CD14-positive monocyte (primary cell): Measurements from ENCODE around the gene ITGA7. TPM values are rescaled to one million over a fixed set of nuclear protein-coding genes. Genes with fewer than 3 reads are reported as not detected.
A peak's percentile ranks its signal among the peaks of the same experiment; 100 is the strongest.

Source experiments
- DNase-seq, 3 donors: peaks; one replicate each; pipeline ENCODE4 v3.0.0-alpha.2; 2011 to 2022
- H2AFZ ChIP-seq: 2 replicates; pipeline ENCODE4 v1.6.0; 2012; ENCODE audit warnings: mild to moderate bottlenecking, low read depth, low read length, inconsistent platforms; ENCODE audit not compliant: insufficient read depth, poor library complexity, severe bottlenecking
- H3K27ac ChIP-seq, 2 donors: 1 replicate in 1 of 2; 2 replicates in 1 of 2; pipeline ENCODE4 v1.5.1; 2012 to 2013; ENCODE audit warnings: low read length in 2 of 2, control low read depth in 1 of 2, inconsistent platforms in 1 of 2, low read depth in 1 of 2, mild to moderate bottlenecking in 1 of 2
- H3K27me3 ChIP-seq, 2 donors: one replicate each; pipeline versions ENCODE4 v1.6.0 to v1.6.1; 2011 to 2013; ENCODE audit warnings: low read length in 2 of 2; ENCODE audit not compliant: control insufficient read depth in 2 of 2, insufficient read depth in 2 of 2
- H3K36me3 ChIP-seq, 2 donors: replicated peaks in 1 of 2; 1 replicate in 1 of 2; 2 replicates in 1 of 2; pipeline versions ENCODE4 v1.5.1 to v1.6.1; 2012 to 2013; ENCODE audit warnings: low read length in 2 of 2, control low read depth in 1 of 2, inconsistent platforms in 1 of 2, mild to moderate bottlenecking in 1 of 2; ENCODE audit not compliant: insufficient read depth in 2 of 2, control insufficient read depth in 1 of 2
- H3K4me1 ChIP-seq, 2 donors: 1 replicate in 1 of 2; 2 replicates in 1 of 2; pipeline versions ENCODE4 v1.5.1 to v1.6.1; 2012 to 2013; ENCODE audit warnings: low read length in 2 of 2, control low read depth in 1 of 2, inconsistent platforms in 1 of 2, mild to moderate bottlenecking in 1 of 2, moderate library complexity in 1 of 2; ENCODE audit not compliant: insufficient read depth in 2 of 2, control insufficient read depth in 1 of 2
- H3K4me2 ChIP-seq: replicated peaks from 2 replicates; pipeline ENCODE3; 2012; ENCODE audit warnings: low read length, moderate library complexity, mild to moderate bottlenecking; ENCODE audit not compliant: poor library complexity, severe bottlenecking; ENCODE audit errors: extremely low read depth
- H3K4me3 ChIP-seq, 3 experiments: fragments of 200-600 bp in 1 of 3; sonication (generic) in 1 of 3; replicated peaks in 1 of 3; 1 replicate in 2 of 3; 2 replicates in 1 of 3; pipeline ENCODE4 v1.5.1; 2011 to 2013; ENCODE audit warnings: low read length in 3 of 3, mild to moderate bottlenecking in 3 of 3, control low read depth in 2 of 3, low read depth in 2 of 3, inconsistent platforms in 1 of 3, moderate library complexity in 1 of 3
- H3K79me2 ChIP-seq: 2 replicates; pipeline ENCODE4 v1.6.0; 2012; ENCODE audit warnings: mild to moderate bottlenecking, control low read depth, inconsistent platforms, low read length, moderate library complexity; ENCODE audit not compliant: insufficient read depth
- H3K9ac ChIP-seq: 2 replicates; pipeline ENCODE4 v1.6.0; 2017; ENCODE audit warnings: low read length, mild to moderate bottlenecking; ENCODE audit not compliant: insufficient read depth, poor library complexity, severe bottlenecking
- H3K9me3 ChIP-seq, 2 donors: replicated peaks in 1 of 2; 1 replicate in 1 of 2; 2 replicates in 1 of 2; pipeline versions ENCODE4 v1.5.1 to v1.6.1; 2012 to 2013; ENCODE audit warnings: low read length in 2 of 2, control low read depth in 1 of 2; ENCODE audit not compliant: control insufficient read depth in 1 of 2, insufficient read depth in 1 of 2
- H4K20me1 ChIP-seq: 2 replicates; pipeline ENCODE4 v1.6.0; 2012; ENCODE audit warnings: mild to moderate bottlenecking, low read length, control low read depth, moderate library complexity; ENCODE audit not compliant: insufficient read depth
- H3K27ac Mint-ChIP-seq, 7 donors: one replicate each; pipeline ENCODE4 v1.8.0; 2020; ENCODE audit warnings: mild to moderate bottlenecking in 7 of 7, mixed read lengths in 7 of 7, moderate library complexity in 6 of 7, inconsistent platforms in 2 of 7
- H3K27me3 Mint-ChIP-seq, 3 donors: one replicate each; pipeline ENCODE4 v1.8.0; 2021 to 2022; ENCODE audit warnings: low read depth in 3 of 3, mild to moderate bottlenecking in 3 of 3, mixed read lengths in 3 of 3, moderate library complexity in 3 of 3, inconsistent platforms in 1 of 3
- H3K36me3 Mint-ChIP-seq, 2 donors: one replicate each; pipeline ENCODE4 v1.8.0; 2020; ENCODE audit warnings: mixed read lengths in 2 of 2, inconsistent platforms in 1 of 2, mild to moderate bottlenecking in 1 of 2
- H3K4me1 Mint-ChIP-seq: one replicate; pipeline ENCODE4 v1.8.0; 2020; ENCODE audit warnings: mild to moderate bottlenecking, mixed read lengths
- H3K4me3 Mint-ChIP-seq, 2 donors: one replicate each; pipeline ENCODE4 v1.8.0; 2020; ENCODE audit warnings: mild to moderate bottlenecking in 2 of 2, mixed read lengths in 2 of 2, moderate library complexity in 1 of 2
- H3K9me3 Mint-ChIP-seq, 7 donors: one replicate each; pipeline ENCODE4 v1.8.0; 2020 to 2022; ENCODE audit warnings: mixed read lengths in 7 of 7, mild to moderate bottlenecking in 6 of 7, moderate library complexity in 6 of 7, inconsistent platforms in 2 of 7
- CTCF ChIP-seq: fragments of 200-600 bp; IDR thresholded peaks from one replicate; pipeline ENCODE4 v1.8.0; 2022; ENCODE audit warnings: antibody characterized with exemption, mild to moderate bottlenecking
- WGBS: methylation state at CpG from one replicate; pipeline ENCODE4 v1.1.5; 2013; ENCODE audit warnings: missing lambda C conversion rate; ENCODE audit not compliant: insufficient coverage; 5-methylcytosine and 5-hydroxymethylcytosine counted together
- intact Hi-C, 2 donors: fragments of 100-400 bp; cut with micrococcal nuclease; formaldehyde crosslinking; loops; one replicate each; pipeline versions ENCODE4 v1.15.0 to v1.15.1; 2023
- polyA plus RNA-seq, 3 donors: library from polyadenylated mRNA; depleted of rRNA in 1 of 3; unstranded in 2 of 3; stranded (reverse) in 1 of 3; fragments of 300-500 nt in 2 of 3; fragments of >200 nt in 1 of 3; fragmentation: Illumina TruSeq in 2 of 3; gene quantifications; 1 replicate in 2 of 3; 2 replicates in 1 of 3; pipeline ENCODE4 v1.2.3, GENCODE V29; 2012 to 2021

ITGA7 gene
- polyA plus RNA-seq, 3 donors: 0.23 to 3.3 (median 0.55) TPM

DNA sequence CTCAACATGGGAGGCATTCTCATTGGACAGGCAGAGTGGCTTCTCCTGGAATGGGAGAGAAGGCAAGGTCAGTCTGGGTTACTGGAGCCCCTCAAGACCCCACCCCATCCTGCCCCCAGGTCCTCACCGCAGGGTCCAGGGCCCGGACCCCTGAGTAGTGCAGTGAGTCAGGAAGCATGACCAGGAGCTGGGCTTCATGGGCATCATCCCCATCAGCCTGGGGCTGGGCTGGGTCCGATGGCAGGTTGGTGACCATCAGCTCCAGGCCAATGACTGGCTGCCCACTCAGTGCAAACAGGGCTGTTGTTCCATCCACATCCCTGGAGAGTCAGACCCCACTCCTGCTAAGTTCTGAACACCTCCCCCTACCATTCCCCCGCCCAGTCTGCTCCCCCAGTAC, 13.1 kb downstream of the ITGA7 start:
- intact Hi-C loops: no loop called here
- TF ChIP-seq CTCF: no peak
- Mint-ChIP-seq H3K36me3 (peaks cover 2 to 8% of the 10 kb centered on the region in 2 donors), H3K4me3 (no peak overlapping the region), H3K27ac (no peak overlapping the region), H3K4me1 (no peaks in the 10 kb centered on the region), H3K27me3 (peaks cover 4 to 5% (median 5%) of the 10 kb centered on the region in 3 donors), H3K9me3 (peaks cover 0 to 2% (median 0%) of the 10 kb centered on the region in 7 donors)
- Histone ChIP-seq H2AFZ (no peak overlapping the region), H3K9me3 (no peaks in the 10 kb centered on the region), H3K4me2 (no peak overlapping the region), H3K27ac (no peak overlapping the region), H3K27me3 (no peaks in the 10 kb centered on the region), H4K20me1 (no peaks in the 10 kb centered on the region), H3K9ac (no peak overlapping the region), H3K79me2 (no peaks in the 10 kb centered on the region), H3K4me1 (no peaks in the 10 kb centered on the region), H3K36me3 (no peaks in the 10 kb centered on the region), H3K4me3 (no peak overlapping the region)
- 100% methylated on average over 3 of the region's 4 CpGs for WGBS
- DNase-seq: no peak

GRCh38 chr12:55694188-55694515, 13.6 kb downstream of the ITGA7 start:
- Histone ChIP-seq H3K4me1 (no peaks in the 10 kb centered on the region), H2AFZ (no peak overlapping the region), H3K36me3 (no peaks in the 10 kb centered on the region), H3K4me2 (no peak overlapping the region), H3K9ac (no peak overlapping the region), H3K27ac (no peak overlapping the region), H3K9me3 (no peaks in the 10 kb centered on the region), H3K4me3 (no peak overlapping the region), H3K27me3 (no peaks in the 10 kb centered on the region), H4K20me1 (no peaks in the 10 kb centered on the region), H3K79me2 (no peaks in the 10 kb centered on the region)
- H3K4me1 Mint-ChIP-seq: no peaks in the 10 kb centered on the region
- intact Hi-C loops: no loop called here
- no peak overlapping the region for H3K27ac Mint-ChIP-seq
- H3K9me3 Mint-ChIP-seq: peaks cover 0 to 2% (median 0%) of the 10 kb centered on the region in 7 donors
- peaks cover 4 to 5% (median 5%) of the 10 kb centered on the region in 3 donors for H3K27me3 Mint-ChIP-seq
- TF ChIP-seq CTCF: no peak
- H3K36me3 Mint-ChIP-seq: peaks cover 2 to 8% of the 10 kb centered on the region in 2 donors
- H3K4me3 Mint-ChIP-seq: peak overlapping the region in 1 of 2 donors; percentile 26
- no CpG with 5 or more reads among the region's 7 CpGs for WGBS
- DNase-seq: no peak
